Epithelial cell of esophagus (primary cell): Measurements from ENCODE around the gene CASP8.
A peak's percentile ranks its signal among the peaks of the same experiment; 100 is the strongest.
"Not testable (repeated sequence)": the region's sequence is repeated elsewhere in the genome, so short reads cannot be mapped to it uniquely, and the experiment has no call there.

Experiments
- DNase-seq: peaks from one replicate; pipeline ENCODE4 v3.0.0; 2010; ENCODE audit warnings: low read depth
- H3K4me3 ChIP-seq: 2 replicates; pipeline ENCODE4 v1.5.1; 2011; ENCODE audit warnings: mild to moderate bottlenecking, low read length, control low read depth
- CTCF ChIP-seq: IDR thresholded peaks from 2 replicates; pipeline ENCODE4 v1.5.1; 2011; ENCODE audit warnings: low read depth, mild to moderate bottlenecking, low read length, control low read depth, inconsistent platforms; ENCODE audit not compliant: insufficient read depth; ENCODE audit errors: missing control alignments

CASP8 gene

GRCh38 chr2:201233812-201234662, 26.3 kb upstream of the CASP8 start:
- no peak for DNase-seq
- H3K4me3 ChIP-seq: peak overlapping the region; percentile 42
- no peak for TF ChIP-seq CTCF

- no peak overlapping the region for H3K4me3 ChIP-seq
- DNase-seq: no peak
- TF ChIP-seq CTCF: no peak
Measured at GRCh38 chr2:201234663-201235135, 25.6 kb upstream of the CASP8 start.

- H3K4me3 ChIP-seq: no peak overlapping the region
- TF ChIP-seq CTCF: peak; percentile 64
- DNase-seq: peak; percentile 61
Measured at GRCh38 chr2:201235860-201236811, 24.2 kb upstream of the CASP8 start.

GRCh38 chr2:201237486-201238123, 22.7 kb upstream of the CASP8 start:
- no peak for TF ChIP-seq CTCF
- DNase-seq: no peak
- no peak overlapping the region for H3K4me3 ChIP-seq

GRCh38 chr2:201239167-201239935, 21.0 kb upstream of the CASP8 start:
- not testable (repeated sequence) for H3K4me3 ChIP-seq, DNase-seq

- no peak for DNase-seq
- no peak for TF ChIP-seq CTCF
- H3K4me3 ChIP-seq: no peak overlapping the region
Measured at GRCh38 chr2:201242571-201243277, 17.6 kb upstream of the CASP8 start.
